GM12878 (cell line): ENCODE data around the gene SPAAR. TPM values are rescaled to one million over a fixed set of nuclear protein-coding genes. Genes with fewer than 3 reads are reported as not detected.

ENCODE experiments used
- ATAC-seq: fragments of 200-7000 bp; cut with Tn5 transposase; 3 replicates; pipeline ENCODE4 v1.9.1; 2020; ENCODE audit warnings: mild to moderate bottlenecking, moderate library complexity
- BruUV-seq: library from RNA; stranded (reverse); fragments of 400-500 nt; replicated peaks from 2 replicates; lab custom pipeline; 2021; lab: Mats Ljungman, UMichigan
- CTCF ChIA-PET: fragments of 300-600 bp; sonication (Branson Sonifier 250); formaldehyde crosslinking; extraction: SDS; loops from one replicate; lab custom pipeline; 2021; ENCODE audit warnings: inconsistent platforms; lab: Yijun Ruan, JAX
- POLR2A ChIA-PET: fragments of 350-600 bp; formaldehyde crosslinking; extraction: SDS; loops from one replicate; lab custom pipeline; 2021; ENCODE audit warnings: inconsistent platforms; lab: Charles Lee
- RAD21 ChIA-PET: fragments of 300-600 bp; sonication (Branson Sonifier 250); formaldehyde crosslinking; loops from one replicate; lab custom pipeline; 2023; ENCODE audit warnings: antibody characterized with exemption; ENCODE audit not compliant: unreplicated experiment; lab: Charles Lee
- SMC1A ChIA-PET: fragments of 300-600 bp; sonication (Branson Sonifier 250); formaldehyde crosslinking; loops from one replicate; lab custom pipeline; 2023; ENCODE audit not compliant: unreplicated experiment, uncharacterized antibody; lab: Charles Lee
- DNase-seq: peaks from one replicate; pipeline ENCODE4 v3.0.0-alpha.2; 2011; ENCODE audit warnings: low read depth, low spot score
- FAIRE-seq: peaks from 3 replicates; lab custom pipeline; 2011; peaks lifted over from hg19 to GRCh38; lab: Jason Lieb, UNC
- H2AFZ ChIP-seq: 2 replicates; pipeline ENCODE4 v1.6.0; 2011; ENCODE audit warnings: low read depth, low read length, control low read depth; ENCODE audit not compliant: control insufficient read depth
- H3K27ac ChIP-seq: 2 replicates; pipeline ENCODE4 v1.5.1; 2011; ENCODE audit warnings: control low read depth; ENCODE audit not compliant: control insufficient read depth, insufficient read depth
- H3K27me3 ChIP-seq, 2 experiments: replicated peaks in 1 of 2; 2 replicates each; pipeline versions ENCODE4 v1.6.0 to v1.6.1; 2011; ENCODE audit warnings: low read length in 1 of 2; ENCODE audit not compliant: control insufficient read depth in 2 of 2, insufficient read depth in 2 of 2
- H3K36me3 ChIP-seq, 2 experiments: 2 replicates each; pipeline ENCODE4 v1.5.1; 2011; ENCODE audit warnings: low read length in 1 of 2; ENCODE audit not compliant: control insufficient read depth in 2 of 2, insufficient read depth in 2 of 2
- H3K4me1 ChIP-seq: 2 replicates; pipeline ENCODE4 v1.6.1; 2011; ENCODE audit warnings: mild to moderate bottlenecking, low read length, moderate library complexity, mixed read lengths; ENCODE audit not compliant: control insufficient read depth, insufficient read depth
- H3K4me2 ChIP-seq: 2 replicates; pipeline ENCODE4 v1.6.0; 2011; ENCODE audit warnings: control low read depth; ENCODE audit not compliant: control insufficient read depth, insufficient read depth
- H3K4me3 ChIP-seq: fragments of 200-600 bp; sonication (generic); 2 replicates; pipeline ENCODE4 v1.5.1; 2016
- H3K79me2 ChIP-seq: 2 replicates; pipeline ENCODE4 v1.6.0; 2011; ENCODE audit warnings: low read length; ENCODE audit not compliant: control insufficient read depth, insufficient read depth
- H3K9ac ChIP-seq: 2 replicates; pipeline ENCODE4 v1.8.0; 2011; ENCODE audit warnings: low read length, control low read depth, mixed read lengths; ENCODE audit not compliant: control insufficient read depth, insufficient read depth
- H3K9me3 ChIP-seq: replicated peaks from 3 replicates; pipeline ENCODE4 v1.5.1; 2011; ENCODE audit warnings: mild to moderate bottlenecking, low read length; ENCODE audit not compliant: control insufficient read depth, insufficient read depth
- H4K20me1 ChIP-seq: 2 replicates; pipeline ENCODE4 v1.6.0; 2011; ENCODE audit not compliant: control insufficient read depth, insufficient read depth
- ATF3 ChIP-seq: IDR thresholded peaks from 2 replicates; pipeline ENCODE4 v1.6.1; 2011; ENCODE audit warnings: low read depth, mild to moderate bottlenecking, low read length, moderate library complexity, borderline replicate concordance; ENCODE audit errors: extremely low read depth
- CBX5 ChIP-seq: sonication (generic); IDR thresholded peaks from 2 replicates; pipeline ENCODE4 v1.6.1; 2016; ENCODE audit warnings: low read depth, moderate library complexity, mild to moderate bottlenecking, inconsistent platforms
- CEBPZ ChIP-seq: fragments of 150-350 bp; IDR thresholded peaks from 2 replicates; pipeline ENCODE4 v1.6.1; 2016; ENCODE audit warnings: low read depth, low read length
- EGR1 ChIP-seq, 2 experiments: IDR thresholded peaks; 1 replicate in 1 of 2; 2 replicates in 1 of 2; pipeline ENCODE4 v1.6.1; 2011 to 2012; ENCODE audit warnings: low read depth in 2 of 2, low read length in 2 of 2, borderline replicate concordance in 1 of 2, mild to moderate bottlenecking in 1 of 2, moderate library complexity in 1 of 2
- MYB ChIP-seq: fragments of 150-350 bp; IDR thresholded peaks from 2 replicates; pipeline ENCODE4 v1.6.1; 2014; ENCODE audit warnings: mild to moderate bottlenecking, low read depth, low read length, borderline replicate concordance
- MYC ChIP-seq: IDR thresholded peaks from 2 replicates; pipeline ENCODE4 v1.6.1; 2011; ENCODE audit warnings: mild to moderate bottlenecking, low read length, moderate library complexity, inconsistent platforms; ENCODE audit not compliant: insufficient read depth, insufficient replicate concordance, insufficient read length, severe bottlenecking
- NFIC ChIP-seq: IDR thresholded peaks from 2 replicates; pipeline ENCODE4 v1.6.1; 2012; ENCODE audit warnings: low read depth, mild to moderate bottlenecking, inconsistent platforms, low read length, moderate library complexity
- POU2F2 ChIP-seq: IDR thresholded peaks from 3 replicates; pipeline ENCODE4 v1.6.1; 2011; ENCODE audit warnings: low read depth, mild to moderate bottlenecking, low read length, borderline replicate concordance
- SUPT20H ChIP-seq: IDR thresholded peaks from 2 replicates; pipeline ENCODE4 v1.6.1; 2011; ENCODE audit warnings: low read depth, mild to moderate bottlenecking, low read length, moderate library complexity, borderline replicate concordance; ENCODE audit not compliant: control insufficient read depth
- TBL1XR1 ChIP-seq: IDR thresholded peaks from 2 replicates; pipeline ENCODE4 v1.6.1; 2012; ENCODE audit warnings: low read depth, low read length, improper control_type of control experiment
- TCF3 ChIP-seq: IDR thresholded peaks from 2 replicates; pipeline ENCODE4 v1.6.1; 2012; ENCODE audit warnings: low read depth, mild to moderate bottlenecking, low read length, borderline replicate concordance; ENCODE audit not compliant: insufficient read depth
- ZNF687 ChIP-seq: fragments of 450-650 bp; IDR thresholded peaks from 2 replicates; pipeline ENCODE4 v1.6.1; 2017; ENCODE audit warnings: mild to moderate bottlenecking, moderate library complexity
- WGBS: methylation state at CpG from one replicate; pipeline ENCODE4 v1.1.6; 2016; ENCODE audit warnings: low lambda C conversion rate; ENCODE audit not compliant: insufficient replicate concordance, insufficient coverage; ENCODE audit errors: missing lambda C conversion rate; 5-methylcytosine and 5-hydroxymethylcytosine counted together
- in situ Hi-C: fragments of 300-500 bp; cut with MboI; formaldehyde crosslinking; loops from 9 replicates; pipeline ENCODE4 v1.14.3; 2018; ENCODE audit warnings: mixed read lengths
- intact Hi-C: fragments of 100-400 bp; cut with micrococcal nuclease; formaldehyde crosslinking; loops from one replicate; pipeline ENCODE4 v1.14.2; 2022; ENCODE audit not compliant: unreplicated experiment
- polyA plus RNA-seq, 11 experiments: library from polyadenylated mRNA; depleted of rRNA in 4 of 11; unstranded in 6 of 11; stranded (reverse) in 5 of 11; fragments of >200 nt; fragmentation: Nextera tagmentation in 4 of 11; fragmentation: Illumina TruSeq in 1 of 11; extraction: Ambion mirVana in 4 of 11; extraction: Trizol in 1 of 11; gene quantifications; 1 replicate in 1 of 11; 2 replicates in 10 of 11; pipeline versions ENCODE4 v1.2.1 to v1.2.3, GENCODE V29; 2011 to 2016; ENCODE audit warnings: inconsistent platforms in 2 of 11, missing spikeins in 2 of 11, low read depth in 1 of 11
- total RNA-seq, 4 experiments: library from RNA; depleted of rRNA in 3 of 4; stranded (reverse); fragments of >200 nt in 3 of 4; fragmentation: Illumina TruSeq in 1 of 4; extraction: Trizol in 1 of 4; gene quantifications; 2 replicates each; pipeline versions ENCODE4 v1.2.1 to v1.2.3, GENCODE V29; 2013 to 2021

The SPAAR gene
- total and polyA plus RNA-seq, 10 of the 15 experiments (the other 5 are each of a cell fraction or from before 2014, with no cell fraction given), result not detected

- BruUV-seq, result no TSS peak
- WGBS, result 78% methylated on average over 4 of the region's 4 CpGs
- ChIA-PET SMC1A (interaction anchor here (1.5 kb wide), 1 partner anchor 11 kb away, joined by 5 read pairs; no protein-coding TSS in a partner anchor), POLR2A (no interaction called here), RAD21 (interaction anchor here (1.2 kb wide), 1 partner anchor 33 kb away, joined by 3 read pairs; the partner anchor contains the start of gene TMEM8B), CTCF (interaction anchor here (0.9 to 12.7 kb wide), 4 partner anchors 14 to 50 kb away, joined by 3 to 92 read pairs (median 3); partner anchors contain the start of genes FAM221B, SPAG8 and TMEM8B)
- Histone ChIP-seq H3K4me3 (no peak overlapping the region), H3K9me3 (no peaks in the 10 kb centered on the region), H3K9ac (no peak overlapping the region), H3K27me3 (no peaks in the 10 kb centered on the region), H4K20me1 (no peaks in the 10 kb centered on the region), H3K27ac (no peak overlapping the region), H3K4me2 (no peak overlapping the region), H2AFZ (no peak overlapping the region), H3K36me3 (no peaks in the 10 kb centered on the region), H3K79me2 (no peaks in the 10 kb centered on the region), H3K4me1 (no peaks in the 10 kb centered on the region)
- no peak for FAIRE-seq
- no peak for ATAC-seq
- TF ChIP-seq TCF3 (no peak), CBX5 (no peak), NFIC (no peak), EGR1 (IDR thresholded peaks at IDR 0.05; ENCODE audit: borderline replicate concordance in 1 of 2, low read depth in 2 of 2, low read length in 2 of 2) (no peak), CEBPZ (no peak), MYC (no peak), POU2F2 (no peak), MYB (no peak), ZNF687 (no peak), TBL1XR1 (no peak), SUPT20H (no peak), ATF3 (no peak)
- intact Hi-C loops, result no loop called here
- no peak for DNase-seq
- in situ Hi-C loops, result no loop called here
These were observed 47.0 kb upstream of the SPAAR start for GRCh38 chr9:35862328-35862727.
